ENCODE results near the gene CMSS1. TPM values are rescaled to one million over a fixed set of nuclear protein-coding genes. Genes with fewer than 3 reads are reported as not detected.

The CMSS1 gene
- total RNA-seq, 2 donors from 2014 or later: 18.1 to 22.7 TPM

DNA sequence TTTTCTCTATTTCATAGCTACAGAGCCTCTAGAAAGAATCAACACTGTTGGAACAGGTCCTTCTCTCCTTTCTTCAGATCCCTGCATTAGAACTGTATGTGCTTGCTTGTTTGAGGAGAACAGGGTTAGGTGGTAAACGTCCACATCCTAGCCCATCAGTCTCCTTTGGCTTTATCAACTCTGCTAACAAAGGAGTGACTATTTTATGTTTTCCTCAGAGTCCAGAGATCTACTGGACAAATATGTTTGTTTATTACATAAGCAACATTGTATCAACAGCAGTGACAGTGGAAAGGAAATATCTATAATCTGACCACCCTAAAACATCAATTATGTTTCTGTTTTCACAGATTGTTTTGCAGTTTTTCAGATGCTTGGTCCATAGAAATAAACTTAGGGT lies 39.6 kb downstream of the CMSS1 start:
- H3K4me1 ChIP-seq (ENCODE audit: control insufficient read depth in 1 of 2, low read depth in 2 of 2): peaks cover 53 to 88% of the 10 kb centered on the region in 2 donors
- TF ChIP-seq, protein P1, sequence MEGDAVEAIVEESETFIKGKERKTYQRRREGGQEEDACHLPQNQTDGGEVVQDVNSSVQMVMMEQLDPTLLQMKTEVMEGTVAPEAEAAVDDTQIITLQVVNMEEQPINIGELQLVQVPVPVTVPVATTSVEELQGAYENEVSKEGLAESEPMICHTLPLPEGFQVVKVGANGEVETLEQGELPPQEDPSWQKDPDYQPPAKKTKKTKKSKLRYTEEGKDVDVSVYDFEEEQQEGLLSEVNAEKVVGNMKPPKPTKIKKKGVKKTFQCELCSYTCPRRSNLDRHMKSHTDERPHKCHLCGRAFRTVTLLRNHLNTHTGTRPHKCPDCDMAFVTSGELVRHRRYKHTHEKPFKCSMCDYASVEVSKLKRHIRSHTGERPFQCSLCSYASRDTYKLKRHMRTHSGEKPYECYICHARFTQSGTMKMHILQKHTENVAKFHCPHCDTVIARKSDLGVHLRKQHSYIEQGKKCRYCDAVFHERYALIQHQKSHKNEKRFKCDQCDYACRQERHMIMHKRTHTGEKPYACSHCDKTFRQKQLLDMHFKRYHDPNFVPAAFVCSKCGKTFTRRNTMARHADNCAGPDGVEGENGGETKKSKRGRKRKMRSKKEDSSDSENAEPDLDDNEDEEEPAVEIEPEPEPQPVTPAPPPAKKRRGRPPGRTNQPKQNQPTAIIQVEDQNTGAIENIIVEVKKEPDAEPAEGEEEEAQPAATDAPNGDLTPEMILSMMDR (IDR thresholded peaks at IDR 0.05): no peak

GRCh38 chr3:99858469-99858868 lies 40.8 kb downstream of the CMSS1 start:
- H3K27ac ChIP-seq: peak overlapping the region; percentile 52 to 82
- H3K36me3 ChIP-seq: peaks cover 40% of the 10 kb centered on the region
- H3K4me3 ChIP-seq: peak overlapping the region; percentile 15
- no peaks in the 10 kb centered on the region for H3K9me3 ChIP-seq
- no peak for DNase-seq (ENCODE audit: low spot score)
- peaks cover 64 to 93% of the 10 kb centered on the region in 2 donors for H3K4me1 ChIP-seq (ENCODE audit: control insufficient read depth in 1 of 2, low read depth in 2 of 2)
- ATAC-seq (ENCODE audit: insufficient number of reproducible peaks, low FRiP score, low read depth): no peak
- TF ChIP-seq, protein P1 (IDR thresholded peaks at IDR 0.05): no peak
- no peaks in the 10 kb centered on the region for H3K27me3 ChIP-seq (replicated peaks; ENCODE audit: insufficient read depth)

More for the DNA sequence above, 39.6 kb downstream of the CMSS1 start:
- no peak for DNase-seq (ENCODE audit: low spot score)
- no peak overlapping the region for H3K4me3 ChIP-seq
- peak overlapping the region; percentile 20 to 82 for H3K27ac ChIP-seq
- no peaks in the 10 kb centered on the region for H3K27me3 ChIP-seq (replicated peaks; ENCODE audit: insufficient read depth)
- no peaks in the 10 kb centered on the region for H3K9me3 ChIP-seq
- ATAC-seq (ENCODE audit: insufficient number of reproducible peaks, low FRiP score, low read depth): no peak
- peaks cover 43% of the 10 kb centered on the region for H3K36me3 ChIP-seq

DNA sequence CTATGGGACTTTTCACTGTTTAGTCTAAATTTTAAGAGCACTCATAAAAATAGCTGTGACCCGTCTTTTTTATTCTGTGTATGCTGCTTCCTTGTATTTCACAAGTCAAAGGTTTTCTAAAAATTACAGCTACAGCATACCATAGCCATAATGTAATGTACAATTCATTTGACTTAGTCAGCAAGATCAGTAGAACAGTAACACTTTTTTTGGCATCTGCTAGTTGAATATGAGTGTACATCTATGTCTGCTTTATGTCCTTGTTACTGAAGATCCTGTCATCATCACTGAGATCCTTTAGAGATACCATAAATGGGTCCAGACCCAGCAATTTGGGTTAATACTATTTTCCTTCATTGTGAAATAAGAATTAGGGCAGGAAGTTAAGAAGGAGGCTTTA lies 42.2 kb downstream of the CMSS1 start:
- Histone ChIP-seq H3K36me3 (peaks cover 35% of the 10 kb centered on the region), H3K27me3 (replicated peaks; ENCODE audit: insufficient read depth) (no peaks in the 10 kb centered on the region), H3K27ac (peak overlapping the region; percentile 62 to 82), H3K4me3 (peak overlapping the region; percentile 9), H3K4me1 (ENCODE audit: control insufficient read depth in 1 of 2, low read depth in 2 of 2) (peaks cover 70 to 96% of the 10 kb centered on the region in 2 donors), H3K9me3 (no peaks in the 10 kb centered on the region)
- TF ChIP-seq, protein P1 (IDR thresholded peaks at IDR 0.05): no peak
- ATAC-seq (ENCODE audit: insufficient number of reproducible peaks, low FRiP score, low read depth) (no peak), DNase-seq (ENCODE audit: low spot score) (no peak)

- TF ChIP-seq, protein P1 (IDR thresholded peaks at IDR 0.05): no peak
- peak overlapping the region; percentile 62 to 82 for H3K27ac ChIP-seq
Observed at GRCh38 chr3:99861216-99861615, 43.6 kb downstream of the CMSS1 start.

DNA sequence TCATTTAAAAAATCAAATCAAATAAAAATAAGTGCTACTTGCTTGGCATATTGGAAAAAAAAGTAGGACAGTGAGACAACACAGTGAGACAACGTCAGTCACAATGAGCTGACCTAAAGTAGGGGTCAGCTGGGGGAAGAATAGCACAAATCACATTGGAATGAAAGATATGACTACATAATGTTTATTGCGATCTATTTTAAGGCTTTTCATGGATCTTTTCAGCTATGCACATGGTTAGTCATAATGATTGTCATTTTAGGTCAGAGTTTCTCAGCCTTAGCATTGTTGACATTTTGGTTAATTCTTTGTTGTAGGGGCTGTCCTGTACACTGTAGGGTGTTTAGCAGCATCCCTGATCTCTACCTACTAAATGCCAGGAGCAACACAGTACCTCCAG lies 44.5 kb downstream of the CMSS1 start:
- peaks cover 23% of the 10 kb centered on the region for H3K36me3 ChIP-seq
- no peaks in the 10 kb centered on the region for H3K9me3 ChIP-seq
- H3K27me3 ChIP-seq (replicated peaks; ENCODE audit: insufficient read depth): no peaks in the 10 kb centered on the region
- TF ChIP-seq, protein P1 (IDR thresholded peaks at IDR 0.05): no peak
- ATAC-seq (ENCODE audit: insufficient number of reproducible peaks, low FRiP score, low read depth) (peak; percentile 13), DNase-seq (ENCODE audit: low spot score) (no peak)
- H3K4me1 ChIP-seq (ENCODE audit: control insufficient read depth in 1 of 2, low read depth in 2 of 2): peaks cover 69 to 94% of the 10 kb centered on the region in 2 donors
- H3K4me3 ChIP-seq: peak overlapping the region; percentile 27
- H3K27ac ChIP-seq: peak overlapping the region; percentile 62 to 82

More at GRCh38 chr3:99861216-99861615, 43.6 kb downstream of the CMSS1 start:
- Histone ChIP-seq H3K4me1 (ENCODE audit: control insufficient read depth in 1 of 2, low read depth in 2 of 2) (peaks cover 67 to 94% of the 10 kb centered on the region in 2 donors), H3K36me3 (peaks cover 24% of the 10 kb centered on the region), H3K27me3 (replicated peaks; ENCODE audit: insufficient read depth) (no peaks in the 10 kb centered on the region), H3K4me3 (peak overlapping the region; percentile 27), H3K9me3 (no peaks in the 10 kb centered on the region)
- DNase-seq (ENCODE audit: low spot score) (no peak), ATAC-seq (ENCODE audit: insufficient number of reproducible peaks, low FRiP score, low read depth) (no peak)
